GM12878 (cell line): ENCODE data around the gene TRIM46. TPM values are rescaled to one million over a fixed set of nuclear protein-coding genes. Genes with fewer than 3 reads are reported as not detected.

ENCODE experiments used
- ATAC-seq: fragments of 200-7000 bp; cut with Tn5 transposase; 3 replicates; pipeline ENCODE4 v1.9.1; 2020; ENCODE audit warnings: mild to moderate bottlenecking, moderate library complexity
- BruUV-seq: library from RNA; stranded (reverse); fragments of 400-500 nt; replicated peaks from 2 replicates; lab custom pipeline; 2021; lab: Mats Ljungman, UMichigan
- CTCF ChIA-PET: fragments of 300-600 bp; sonication (Branson Sonifier 250); formaldehyde crosslinking; extraction: SDS; loops from one replicate; lab custom pipeline; 2021; ENCODE audit warnings: inconsistent platforms; lab: Yijun Ruan, JAX
- POLR2A ChIA-PET: fragments of 350-600 bp; formaldehyde crosslinking; extraction: SDS; loops from one replicate; lab custom pipeline; 2021; ENCODE audit warnings: inconsistent platforms; lab: Charles Lee
- RAD21 ChIA-PET: fragments of 300-600 bp; sonication (Branson Sonifier 250); formaldehyde crosslinking; loops from one replicate; lab custom pipeline; 2023; ENCODE audit warnings: antibody characterized with exemption; ENCODE audit not compliant: unreplicated experiment; lab: Charles Lee
- SMC1A ChIA-PET: fragments of 300-600 bp; sonication (Branson Sonifier 250); formaldehyde crosslinking; loops from one replicate; lab custom pipeline; 2023; ENCODE audit not compliant: unreplicated experiment, uncharacterized antibody; lab: Charles Lee
- DNase-seq: peaks from one replicate; pipeline ENCODE4 v3.0.0-alpha.2; 2011; ENCODE audit warnings: low read depth, low spot score
- FAIRE-seq: peaks from 3 replicates; lab custom pipeline; 2011; peaks lifted over from hg19 to GRCh38; lab: Jason Lieb, UNC
- H2AFZ ChIP-seq: 2 replicates; pipeline ENCODE4 v1.6.0; 2011; ENCODE audit warnings: low read depth, low read length, control low read depth; ENCODE audit not compliant: control insufficient read depth
- H3K27ac ChIP-seq: 2 replicates; pipeline ENCODE4 v1.5.1; 2011; ENCODE audit warnings: control low read depth; ENCODE audit not compliant: control insufficient read depth, insufficient read depth
- H3K27me3 ChIP-seq, 2 experiments: replicated peaks in 1 of 2; 2 replicates each; pipeline versions ENCODE4 v1.6.0 to v1.6.1; 2011; ENCODE audit warnings: low read length in 1 of 2; ENCODE audit not compliant: control insufficient read depth in 2 of 2, insufficient read depth in 2 of 2
- H3K36me3 ChIP-seq, 2 experiments: 2 replicates each; pipeline ENCODE4 v1.5.1; 2011; ENCODE audit warnings: low read length in 1 of 2; ENCODE audit not compliant: control insufficient read depth in 2 of 2, insufficient read depth in 2 of 2
- H3K4me1 ChIP-seq: 2 replicates; pipeline ENCODE4 v1.6.1; 2011; ENCODE audit warnings: mild to moderate bottlenecking, low read length, moderate library complexity, mixed read lengths; ENCODE audit not compliant: control insufficient read depth, insufficient read depth
- H3K4me2 ChIP-seq: 2 replicates; pipeline ENCODE4 v1.6.0; 2011; ENCODE audit warnings: control low read depth; ENCODE audit not compliant: control insufficient read depth, insufficient read depth
- H3K4me3 ChIP-seq: fragments of 200-600 bp; sonication (generic); 2 replicates; pipeline ENCODE4 v1.5.1; 2016
- H3K79me2 ChIP-seq: 2 replicates; pipeline ENCODE4 v1.6.0; 2011; ENCODE audit warnings: low read length; ENCODE audit not compliant: control insufficient read depth, insufficient read depth
- H3K9ac ChIP-seq: 2 replicates; pipeline ENCODE4 v1.8.0; 2011; ENCODE audit warnings: low read length, control low read depth, mixed read lengths; ENCODE audit not compliant: control insufficient read depth, insufficient read depth
- H3K9me3 ChIP-seq: replicated peaks from 3 replicates; pipeline ENCODE4 v1.5.1; 2011; ENCODE audit warnings: mild to moderate bottlenecking, low read length; ENCODE audit not compliant: control insufficient read depth, insufficient read depth
- H4K20me1 ChIP-seq: 2 replicates; pipeline ENCODE4 v1.6.0; 2011; ENCODE audit not compliant: control insufficient read depth, insufficient read depth
- EZH2 ChIP-seq: IDR thresholded peaks from 2 replicates; pipeline ENCODE4 v1.6.1; 2012; ENCODE audit warnings: low read depth, mild to moderate bottlenecking, control low read depth, inconsistent platforms, low read length, borderline replicate concordance; ENCODE audit not compliant: control insufficient read depth
- POLR2AphosphoS2 ChIP-seq: IDR thresholded peaks from 2 replicates; pipeline ENCODE4 v1.6.1; 2011; ENCODE audit warnings: low read depth, mild to moderate bottlenecking, low read length, improper control_type of control experiment, moderate library complexity
- RELA ChIP-seq: fragments of 450-650 bp; IDR thresholded peaks from 2 replicates; pipeline ENCODE4 v1.8.0; 2014; ENCODE audit warnings: borderline replicate concordance; ENCODE audit not compliant: partially characterized antibody
- SMARCA5 ChIP-seq: fragments of 450-650 bp; IDR thresholded peaks from 2 replicates; pipeline ENCODE4 v1.6.1; 2017; ENCODE audit warnings: mild to moderate bottlenecking
- WGBS: methylation state at CpG from one replicate; pipeline ENCODE4 v1.1.6; 2016; ENCODE audit warnings: low lambda C conversion rate; ENCODE audit not compliant: insufficient replicate concordance, insufficient coverage; ENCODE audit errors: missing lambda C conversion rate; 5-methylcytosine and 5-hydroxymethylcytosine counted together
- in situ Hi-C: fragments of 300-500 bp; cut with MboI; formaldehyde crosslinking; loops from 9 replicates; pipeline ENCODE4 v1.14.3; 2018; ENCODE audit warnings: mixed read lengths
- intact Hi-C: fragments of 100-400 bp; cut with micrococcal nuclease; formaldehyde crosslinking; loops from one replicate; pipeline ENCODE4 v1.14.2; 2022; ENCODE audit not compliant: unreplicated experiment
- polyA plus RNA-seq, 11 experiments: library from polyadenylated mRNA; depleted of rRNA in 4 of 11; unstranded in 6 of 11; stranded (reverse) in 5 of 11; fragments of >200 nt; fragmentation: Nextera tagmentation in 4 of 11; fragmentation: Illumina TruSeq in 1 of 11; extraction: Ambion mirVana in 4 of 11; extraction: Trizol in 1 of 11; gene quantifications; 1 replicate in 1 of 11; 2 replicates in 10 of 11; pipeline versions ENCODE4 v1.2.1 to v1.2.3, GENCODE V29; 2011 to 2016; ENCODE audit warnings: inconsistent platforms in 2 of 11, missing spikeins in 2 of 11, low read depth in 1 of 11
- total RNA-seq, 4 experiments: library from RNA; depleted of rRNA in 3 of 4; stranded (reverse); fragments of >200 nt in 3 of 4; fragmentation: Illumina TruSeq in 1 of 4; extraction: Trizol in 1 of 4; gene quantifications; 2 replicates each; pipeline versions ENCODE4 v1.2.1 to v1.2.3, GENCODE V29; 2013 to 2021

TRIM46 gene
- total and polyA plus RNA-seq, 10 of the 15 experiments (the other 5 are each of a cell fraction or from before 2014, with no cell fraction given): 0.08 to 3.1 (median 0.97) TPM

- Histone ChIP-seq H3K4me3 (peak overlapping the region; percentile 90), H3K9me3 (no peaks in the 10 kb centered on the region), H3K27me3 (no peaks in the 10 kb centered on the region), H3K27ac (peak overlapping the region; percentile 97), H3K4me1 (peaks cover 13% of the 10 kb centered on the region), H3K36me3 (peaks cover 0 to 3% of the 10 kb centered on the region in 2 experiments; a peak in 2 of 4 replicates), H3K4me2 (peak overlapping the region; percentile 100), H4K20me1 (no peaks in the 10 kb centered on the region), H3K9ac (peak overlapping the region; percentile 97), H3K79me2 (peaks cover 30% of the 10 kb centered on the region), H2AFZ (no peak overlapping the region)
- TF ChIP-seq EZH2: no peak
- no peak for TF ChIP-seq POLR2AphosphoS2
- TF ChIP-seq SMARCA5: no peak
- no peak for TF ChIP-seq RELA
- SMC1A ChIA-PET: interaction anchor here (0.6 to 1.4 kb wide), 5 partner anchors 9 to 46 kb away, joined by 3 to 6 read pairs (median 4); partner anchors contain the start of gene KRTCAP2
- 91% methylated on average over 6 of the region's 6 CpGs for WGBS
- no TSS peak for BruUV-seq
- intact Hi-C loops: loop anchor here (5.0 kb wide), 1 partner anchor 35 kb away; the partner anchor contains the start of genes KRTCAP2 and TRIM46
- FAIRE-seq: no peak
- RAD21 ChIA-PET: interaction anchor here (2.0 kb wide), 2 partner anchors 30 to 36 kb away, joined by 6 to 7 read pairs; partner anchors contain the start of gene KRTCAP2
- POLR2A ChIA-PET: interaction anchor here (0.6 to 2.9 kb wide), 10 partner anchors 8 to 975 kb away, joined by 3 to 18 read pairs (median 4); partner anchors contain the start of gene KRTCAP2
- in situ Hi-C loops: no loop called here
- no peak for ATAC-seq
- CTCF ChIA-PET: interaction anchor here (0.9 to 6.0 kb wide), 6 partner anchors 9 to 52 kb away, joined by 3 to 37 read pairs (median 4); partner anchors contain the start of genes KRTCAP2 and TRIM46
- DNase-seq: no peak
Observed at GRCh38 chr1:155137154-155137949, 36.3 kb upstream of the TRIM46 start.
